Common myeloid progenitor, CD34-positive (primary cell): Measurements from ENCODE around the gene CSF2.

Source experiments
- CTCF ChIA-PET: fragments of 350-600 bp; sonication (Branson Sonifier 250); formaldehyde crosslinking; loops from one replicate; lab custom pipeline; 2021; ENCODE audit warnings: antibody characterized with exemption; lab: Charles Lee
- POLR2A ChIA-PET: fragments of 350-600 bp; sonication (Branson Sonifier 250); formaldehyde crosslinking; loops from one replicate; lab custom pipeline; 2021; ENCODE audit warnings: antibody characterized with exemption; lab: Charles Lee
- DNase-seq, 3 donors: peaks; one replicate each; pipeline versions ENCODE4 v3.0.0 to v3.0.0-alpha.2; 2013
- H3K27ac ChIP-seq, 2 experiments: 1 replicate in 1 of 2; 2 replicates in 1 of 2; pipeline ENCODE4 v1.7.0; 2013; ENCODE audit warnings: inconsistent platforms in 2 of 2, low read length in 2 of 2, mild to moderate bottlenecking in 2 of 2, low read depth in 1 of 2, moderate library complexity in 1 of 2; ENCODE audit not compliant: severe bottlenecking in 2 of 2, insufficient read depth in 1 of 2, poor library complexity in 1 of 2
- H3K27me3 ChIP-seq, 5 experiments: replicated peaks in 2 of 5; 1 replicate in 3 of 5; 2 replicates in 2 of 5; pipeline versions ENCODE4 v1.6.1 to v1.7.0; 2013; ENCODE audit warnings: low read length in 4 of 5, mild to moderate bottlenecking in 2 of 5, moderate library complexity in 2 of 5, inconsistent platforms in 1 of 5; ENCODE audit not compliant: insufficient read depth in 5 of 5, control insufficient read depth in 4 of 5
- H3K36me3 ChIP-seq, 4 experiments: 1 replicate in 2 of 4; 2 replicates in 2 of 4; pipeline versions ENCODE4 v1.6.1 to v1.7.0; 2013; ENCODE audit warnings: low read length in 3 of 4, control low read depth in 1 of 4, mild to moderate bottlenecking in 1 of 4; ENCODE audit not compliant: control insufficient read depth in 4 of 4, insufficient read depth in 4 of 4
- H3K4me1 ChIP-seq, 4 experiments: 1 replicate in 3 of 4; 2 replicates in 1 of 4; pipeline versions ENCODE4 v1.6.1 to v1.7.1; 2013; ENCODE audit warnings: low read length in 3 of 4, mild to moderate bottlenecking in 3 of 4, control low read depth in 1 of 4, inconsistent platforms in 1 of 4, moderate library complexity in 1 of 4; ENCODE audit not compliant: control insufficient read depth in 4 of 4, insufficient read depth in 4 of 4; ENCODE audit errors: control extremely low read depth in 1 of 4
- H3K4me3 ChIP-seq, 7 experiments: 1 replicate in 4 of 7; 2 replicates in 3 of 7; pipeline versions ENCODE4 v1.5.1 to v1.7.0; 2013; ENCODE audit warnings: mild to moderate bottlenecking in 7 of 7, low read length in 6 of 7, moderate library complexity in 6 of 7, inconsistent platforms in 2 of 7, low read depth in 2 of 7, control low read depth in 1 of 7; ENCODE audit not compliant: insufficient read depth in 4 of 7, control insufficient read depth in 1 of 7; ENCODE audit errors: extremely low read depth in 1 of 7
- H3K9me3 ChIP-seq, 5 experiments: 1 replicate in 4 of 5; 2 replicates in 1 of 5; pipeline versions ENCODE4 v1.6.1 to v1.7.1; 2013; ENCODE audit warnings: low read length in 4 of 5, mild to moderate bottlenecking in 2 of 5, inconsistent platforms in 1 of 5, low read depth in 1 of 5, moderate library complexity in 1 of 5; ENCODE audit not compliant: control insufficient read depth in 4 of 5, insufficient read depth in 2 of 5; ENCODE audit errors: control extremely low read depth in 1 of 5
- WGBS: methylation state at CpG from one replicate; pipeline ENCODE4 v1.1.5; 2013; ENCODE audit not compliant: insufficient coverage; 5-methylcytosine and 5-hydroxymethylcytosine counted together

The CSF2 gene

DNA sequence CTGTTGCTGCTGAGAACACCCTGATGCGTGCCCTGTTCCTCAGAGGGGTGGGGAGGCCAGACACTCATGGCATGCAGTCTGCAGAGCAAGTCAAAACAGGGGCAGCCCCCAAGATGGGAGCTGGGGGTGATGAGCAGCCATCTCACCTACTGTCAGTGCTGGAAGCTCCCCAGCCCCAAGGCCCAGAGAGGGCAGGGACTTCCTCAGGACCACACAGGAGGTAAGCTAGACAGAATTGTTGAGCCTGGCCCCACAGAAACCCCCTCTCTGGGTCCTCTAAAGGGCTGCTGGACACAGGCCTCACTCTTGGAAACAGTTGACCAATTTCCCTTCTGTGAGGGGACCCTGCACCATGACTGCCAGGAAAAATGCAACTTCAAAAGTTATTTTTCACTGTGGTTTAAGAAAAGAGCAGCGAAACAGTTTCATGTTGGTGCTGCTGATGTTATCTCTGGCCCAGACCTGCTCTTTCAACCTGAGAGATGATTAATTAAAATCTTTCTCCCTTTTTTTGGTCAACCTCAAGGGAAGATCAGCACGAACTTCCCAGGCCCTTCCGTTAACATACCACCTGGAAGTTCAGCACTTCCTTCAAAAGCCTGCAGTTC, 9.6 kb downstream of the CSF2 start:
- CTCF ChIA-PET, result interaction anchor here (1.0 to 3.1 kb wide), 5 partner anchors 10 to 51 kb away, joined by 3 to 11 read pairs (median 4); no protein-coding TSS in a partner anchor
- Histone ChIP-seq H3K27me3 (peaks cover 0 to 2% (median 0%) of the 10 kb centered on the region in 5 experiments), H3K36me3 (no peaks in the 10 kb centered on the region), H3K27ac (no peak overlapping the region), H3K4me3 (no peak overlapping the region), H3K4me1 (peaks cover 0 to 17% (median 4%) of the 10 kb centered on the region in 4 experiments), H3K9me3 (no peaks in the 10 kb centered on the region)
- WGBS, result 100% methylated on average over 1 of the region's 4 CpGs
- POLR2A ChIA-PET, result interaction anchor here (0.6 kb wide), 1 partner anchor 16 kb away, joined by 3 read pairs; no protein-coding TSS in a partner anchor
- no peak for DNase-seq

DNA sequence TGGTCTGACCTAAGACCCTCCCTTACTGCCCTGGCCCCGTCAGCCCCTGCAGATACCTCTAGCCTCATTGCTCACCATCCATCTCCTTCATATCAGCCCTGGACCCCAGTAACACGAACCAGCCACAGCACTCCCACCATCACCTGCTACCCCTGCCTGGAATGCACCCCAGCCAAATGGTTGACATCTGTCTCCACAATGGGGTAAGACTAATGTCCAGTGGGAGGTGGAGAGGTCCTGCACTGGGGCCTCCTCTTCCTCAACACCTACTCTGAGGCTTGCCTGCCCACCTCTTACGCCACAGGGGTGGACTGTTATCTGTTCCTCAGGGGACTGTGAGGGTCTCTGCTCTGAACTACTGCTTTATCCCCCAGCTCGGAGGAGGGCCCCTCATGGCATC, 12.1 kb downstream of the CSF2 start:
- peaks cover 0 to 24% (median 4%) of the 10 kb centered on the region in 4 experiments for H3K4me1 ChIP-seq
- H3K9me3 ChIP-seq, result no peaks in the 10 kb centered on the region
- H3K36me3 ChIP-seq, result no peaks in the 10 kb centered on the region
- no peak overlapping the region for H3K27ac ChIP-seq
- ChIA-PET POLR2A (no interaction called here), CTCF (interaction anchor here (1.0 to 1.2 kb wide), 2 partner anchors 61 to 126 kb away, joined by 3 to 4 read pairs; no protein-coding TSS in a partner anchor)
- DNase-seq, result no peak
- 100% methylated on average over 4 of the region's 4 CpGs for WGBS
- peaks cover 0 to 2% (median 0%) of the 10 kb centered on the region in 5 experiments for H3K27me3 ChIP-seq
- no peak overlapping the region for H3K4me3 ChIP-seq

DNA sequence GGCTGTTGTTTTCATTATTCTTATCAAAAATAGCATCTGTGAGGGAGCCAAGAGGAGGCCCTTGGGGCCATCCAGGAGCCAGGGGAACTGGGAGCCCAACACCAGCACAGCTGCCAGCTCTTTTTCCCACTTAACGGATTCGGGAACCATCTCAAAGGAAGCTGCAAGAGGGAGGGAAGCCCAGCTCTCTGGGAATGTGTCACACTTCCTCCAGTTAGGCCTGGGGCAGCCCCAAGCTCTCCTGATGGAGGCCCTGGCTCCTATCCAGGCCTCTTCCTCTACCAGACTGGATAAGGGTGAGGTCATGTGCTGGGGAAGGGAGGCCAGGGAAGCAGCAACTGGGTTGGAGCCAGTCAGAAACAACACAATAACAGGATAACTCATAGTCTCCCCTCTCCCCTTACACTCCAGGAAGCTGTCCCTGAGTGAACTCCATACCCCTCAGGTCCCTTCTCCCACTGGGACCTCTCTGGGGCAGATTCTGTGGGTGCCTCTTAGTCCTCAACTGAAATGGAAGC, 12.7 kb downstream of the CSF2 start:
- no CpG with 5 or more reads among the region's 2 CpGs for WGBS
- H3K36me3 ChIP-seq, result no peaks in the 10 kb centered on the region
- H3K4me3 ChIP-seq, result no peak overlapping the region
- CTCF ChIA-PET, result interaction anchor here (0.9 to 1.6 kb wide), 6 partner anchors 8 to 126 kb away, joined by 3 to 5 read pairs (median 4); no protein-coding TSS in a partner anchor
- POLR2A ChIA-PET, result no interaction called here
- no peak for DNase-seq
- H3K27ac ChIP-seq, result no peak overlapping the region
- peaks cover 0 to 2% (median 0%) of the 10 kb centered on the region in 5 experiments for H3K27me3 ChIP-seq
- H3K4me1 ChIP-seq, result peaks cover 0 to 24% (median 4%) of the 10 kb centered on the region in 4 experiments
- no peaks in the 10 kb centered on the region for H3K9me3 ChIP-seq

DNA sequence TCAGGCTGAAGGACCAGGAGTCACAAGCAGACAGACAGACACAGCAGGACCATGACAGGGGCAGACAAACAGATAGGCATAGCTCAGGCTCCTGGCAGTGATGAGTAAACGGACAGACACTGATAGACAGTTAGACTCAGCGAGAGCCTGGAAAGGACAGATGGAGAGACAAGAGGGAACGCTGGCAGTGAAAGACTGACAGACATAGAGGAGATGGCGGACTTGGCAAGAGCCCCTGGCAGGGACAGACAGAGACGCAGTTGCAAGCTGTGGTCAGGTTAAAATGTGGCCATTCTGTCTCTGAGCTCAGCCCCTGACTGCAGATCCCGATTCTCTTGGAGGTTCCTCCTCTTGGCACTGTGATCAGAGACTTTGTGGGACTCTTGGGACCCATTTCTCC, 13.6 kb downstream of the CSF2 start:
- POLR2A ChIA-PET, result no interaction called here
- Histone ChIP-seq H3K4me3 (no peak overlapping the region), H3K27ac (no peak overlapping the region), H3K36me3 (no peaks in the 10 kb centered on the region), H3K9me3 (no peaks in the 10 kb centered on the region), H3K27me3 (peaks cover 0 to 2% (median 0%) of the 10 kb centered on the region in 5 experiments), H3K4me1 (peaks cover 0 to 24% (median 4%) of the 10 kb centered on the region in 4 experiments)
- CTCF ChIA-PET, result interaction anchor here (0.9 to 1.6 kb wide), 5 partner anchors 9 to 28 kb away, joined by 3 to 5 read pairs (median 3); partner anchors contain the start of gene CSF2
- DNase-seq, result no peak
- 96% methylated on average over 6 of the region's 6 CpGs for WGBS

DNA sequence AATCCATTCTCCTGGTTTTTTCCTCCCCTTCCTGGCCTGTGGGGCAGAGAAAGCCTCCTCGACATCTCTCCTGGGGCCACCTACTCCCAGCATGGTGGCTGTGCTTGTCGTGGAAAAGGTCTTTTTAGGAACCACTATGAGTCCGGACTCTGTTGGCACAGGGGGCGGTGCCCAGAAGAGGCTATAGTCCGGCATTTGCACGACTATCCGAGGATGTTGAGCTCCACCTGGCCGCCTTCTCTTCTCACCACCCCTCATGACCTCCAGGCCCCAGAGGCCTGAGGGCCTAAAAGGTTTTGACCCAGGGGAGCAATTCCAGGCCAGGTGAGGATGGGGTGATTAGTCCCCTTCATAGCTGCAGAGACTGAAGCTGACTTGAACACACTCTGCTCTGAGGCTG, 14.1 kb downstream of the CSF2 start:
- no peak for DNase-seq
- no peaks in the 10 kb centered on the region for H3K36me3 ChIP-seq
- ChIA-PET CTCF (interaction anchor here (0.9 to 1.9 kb wide), 7 partner anchors 8 to 47 kb away, joined by 3 to 5 read pairs (median 4); partner anchors contain the start of gene CSF2), POLR2A (no interaction called here)
- no peak overlapping the region for H3K4me3 ChIP-seq
- H3K27ac ChIP-seq, result no peak overlapping the region
- WGBS, result 91% methylated on average over 7 of the region's 8 CpGs
- H3K4me1 ChIP-seq, result peaks cover 0 to 24% (median 4%) of the 10 kb centered on the region in 4 experiments
- peaks cover 0 to 2% (median 0%) of the 10 kb centered on the region in 5 experiments for H3K27me3 ChIP-seq
- H3K9me3 ChIP-seq, result no peaks in the 10 kb centered on the region

DNA sequence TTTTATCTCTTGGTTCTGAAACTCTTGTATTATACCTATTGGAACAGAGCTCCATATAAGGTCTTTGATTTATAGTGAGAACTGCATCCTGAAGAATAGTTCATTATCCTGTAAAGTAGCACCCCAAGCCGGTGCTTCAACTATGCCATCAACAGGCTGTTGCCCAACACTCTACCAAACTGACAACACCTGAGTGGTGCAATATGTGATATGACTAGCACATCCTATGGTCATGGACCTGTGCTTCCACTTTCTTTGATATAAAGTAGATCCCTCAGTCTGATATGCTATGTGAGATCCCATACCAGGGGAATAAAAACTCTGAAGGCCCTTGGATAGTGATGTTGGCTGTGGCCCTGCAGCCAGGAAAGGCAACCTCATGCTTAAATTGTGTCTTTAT, 15.8 kb downstream of the CSF2 start:
- Histone ChIP-seq H3K36me3 (no peaks in the 10 kb centered on the region), H3K27ac (no peak overlapping the region), H3K4me3 (no peak overlapping the region), H3K4me1 (peaks cover 0 to 18% (median 3%) of the 10 kb centered on the region in 4 experiments), H3K27me3 (peaks cover 0 to 2% (median 0%) of the 10 kb centered on the region in 5 experiments), H3K9me3 (no peaks in the 10 kb centered on the region)
- ChIA-PET CTCF (interaction anchor here (0.7 to 2.1 kb wide), 3 partner anchors 12 to 25 kb away, joined by 3 to 5 read pairs (median 4); partner anchors contain the start of gene CSF2), POLR2A (no interaction called here)
- DNase-seq, result no peak
- whole genome bisulfite sequencing, result no CpG with 5 or more reads among the region's 1 CpG

DNA sequence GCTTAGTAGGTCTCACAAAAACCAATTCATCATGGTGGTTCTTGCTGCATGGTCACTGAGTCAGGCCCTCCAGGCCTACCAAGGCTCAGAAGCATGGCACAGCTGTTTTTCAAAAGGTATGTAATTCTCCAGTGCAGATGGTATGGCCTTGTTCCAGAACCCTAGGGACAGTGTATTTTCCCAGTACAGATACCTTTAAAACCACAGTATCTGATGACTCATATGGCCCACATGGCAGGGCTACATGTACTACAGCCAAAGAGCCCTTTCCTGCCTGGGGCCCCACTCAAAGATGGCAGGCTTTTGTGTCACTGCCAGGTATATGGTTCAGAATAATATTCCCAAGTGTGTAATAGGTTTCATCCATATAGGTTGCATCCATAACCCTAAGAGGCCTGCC, 16.5 kb downstream of the CSF2 start:
- peak in 2 of 3 donors; percentile 51 to 63 for DNase-seq
- H3K36me3 ChIP-seq, result no peaks in the 10 kb centered on the region
- POLR2A ChIA-PET, result no interaction called here
- H3K4me3 ChIP-seq, result no peak overlapping the region
- peaks cover 2 to 25% (median 10%) of the 10 kb centered on the region in 4 experiments for H3K4me1 ChIP-seq
- no peak overlapping the region for H3K27ac ChIP-seq
- CTCF ChIA-PET, result interaction anchor here (2.1 kb wide), 1 partner anchor 17 kb away, joined by 5 read pairs; the partner anchor contains the start of gene CSF2
- peaks cover 0 to 2% (median 0%) of the 10 kb centered on the region in 5 experiments for H3K27me3 ChIP-seq
- H3K9me3 ChIP-seq, result no peaks in the 10 kb centered on the region
